Activated CD8-positive, alpha-beta memory T cell treated with anti-CD3 and anti-CD28 coated beads, Interleukin-2, amount 50 U/mL, for 24 hours (primary cell): ENCODE measurements around the gene TBC1D25.

Experiments
- DNase-seq: peaks from one replicate; pipeline ENCODE4 v3.0.0-alpha.2; 2020; ENCODE audit errors: extremely low read depth

The TBC1D25 gene

GRCh38 chrX:48560056-48560455 lies 20.5 kb downstream of the TBC1D25 start:
- DNase-seq: no peak

DNA sequence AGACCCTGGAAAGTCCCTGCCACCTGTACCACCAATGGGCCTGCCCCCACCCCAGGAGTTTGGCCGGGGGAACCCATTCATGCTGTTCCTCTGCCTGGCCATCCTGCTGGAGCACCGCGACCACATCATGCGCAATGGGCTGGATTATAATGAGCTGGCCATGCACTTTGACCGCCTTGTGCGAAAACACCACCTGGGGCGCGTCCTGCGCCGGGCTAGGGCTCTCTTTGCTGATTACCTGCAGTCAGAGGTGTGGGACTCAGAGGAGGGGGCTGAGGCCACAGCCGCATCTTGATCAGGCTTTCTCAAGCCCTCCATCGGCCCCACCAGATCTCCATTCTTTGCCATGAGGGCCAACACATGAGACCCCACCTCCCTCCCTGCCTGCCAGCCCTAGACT lies 21.2 kb downstream of the TBC1D25 start:
- no peak for DNase-seq

- no peak for DNase-seq
These were observed 30.4 kb downstream of the TBC1D25 start for GRCh38 chrX:48569958-48570357.

DNA sequence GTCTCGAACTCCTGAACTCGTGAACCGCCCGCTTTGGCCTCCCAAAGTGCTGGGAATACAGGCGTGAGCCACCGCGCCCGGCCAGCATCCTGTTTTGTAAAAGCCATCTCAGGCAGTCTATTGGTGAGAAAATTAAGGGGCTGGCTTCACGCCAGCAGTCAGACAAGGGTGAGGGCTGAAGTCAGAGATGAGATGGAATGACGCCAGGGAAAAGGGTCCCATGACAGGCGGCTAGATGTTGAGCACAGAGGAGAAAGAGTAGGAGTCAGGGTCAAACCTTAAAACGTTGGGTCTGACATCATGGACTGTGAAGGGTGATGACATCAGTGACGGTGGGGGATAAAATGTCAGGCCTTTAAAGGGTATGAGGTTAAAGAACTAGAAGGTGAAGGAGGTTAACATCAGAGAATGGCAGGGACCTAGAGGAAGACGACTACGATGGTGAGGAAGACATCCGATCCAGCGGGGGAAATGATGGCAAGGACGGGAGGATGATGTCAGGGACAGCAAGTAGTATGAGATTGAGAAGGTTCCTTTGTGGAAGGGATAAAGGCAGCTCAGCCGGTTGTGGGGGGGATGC lies 34.3 kb downstream of the TBC1D25 start:
- DNase-seq: no peak

DNA sequence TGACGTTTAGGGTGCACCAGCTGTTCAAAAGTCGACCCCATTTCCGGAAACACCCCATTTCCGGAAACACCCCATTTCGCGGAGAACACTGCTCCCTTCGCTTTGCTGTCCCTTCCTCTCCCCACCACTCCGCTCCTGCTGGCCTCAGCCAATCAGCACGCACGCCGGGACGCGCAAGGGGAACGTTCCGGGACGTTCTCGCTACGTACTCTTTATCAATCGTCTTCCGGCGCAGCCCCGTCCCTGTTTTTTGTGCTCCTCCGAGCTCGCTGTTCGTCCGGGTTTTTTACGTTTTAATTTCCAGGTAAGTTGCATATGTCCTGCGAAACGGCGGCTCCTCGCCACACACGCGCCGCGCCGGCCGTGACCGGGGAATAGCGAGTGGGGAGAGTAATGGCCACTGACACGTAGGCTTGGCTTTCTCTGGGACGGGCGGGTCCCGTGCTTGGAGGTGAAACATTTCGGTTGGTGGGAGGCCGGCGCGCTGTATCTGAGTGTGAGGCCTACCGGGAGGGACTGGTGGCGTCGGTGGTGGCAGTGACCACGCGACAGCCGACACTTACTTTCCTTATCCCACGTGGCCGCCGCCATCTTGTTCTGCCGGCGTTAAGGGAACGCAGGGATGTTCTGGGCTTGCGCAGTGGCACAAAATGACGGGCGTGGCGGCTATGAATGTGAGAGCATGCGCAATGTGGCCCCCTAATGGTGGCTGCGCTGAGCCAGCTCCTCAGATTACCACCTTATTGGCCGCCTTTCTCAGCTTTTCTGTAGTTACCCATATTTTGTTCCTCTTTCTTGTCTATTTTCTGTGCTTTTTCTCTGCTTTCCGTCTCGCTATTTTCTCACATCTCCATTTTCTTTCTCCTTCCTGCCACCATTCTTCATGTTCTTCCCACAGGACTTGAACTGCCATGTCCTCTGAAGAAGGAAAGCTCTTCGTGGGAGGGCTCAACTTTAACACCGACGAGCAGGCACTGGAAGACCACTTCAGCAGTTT lies 35.1 kb downstream of the TBC1D25 start, which contains the start of gene RBM3:
Gene RBM3, plus strand, starts transcription at position 215 of the 997 bp plus-strand sequence. Its CDS starts 697 bp downstream, at position 912.
- peak; percentile 80 for DNase-seq

DNA sequence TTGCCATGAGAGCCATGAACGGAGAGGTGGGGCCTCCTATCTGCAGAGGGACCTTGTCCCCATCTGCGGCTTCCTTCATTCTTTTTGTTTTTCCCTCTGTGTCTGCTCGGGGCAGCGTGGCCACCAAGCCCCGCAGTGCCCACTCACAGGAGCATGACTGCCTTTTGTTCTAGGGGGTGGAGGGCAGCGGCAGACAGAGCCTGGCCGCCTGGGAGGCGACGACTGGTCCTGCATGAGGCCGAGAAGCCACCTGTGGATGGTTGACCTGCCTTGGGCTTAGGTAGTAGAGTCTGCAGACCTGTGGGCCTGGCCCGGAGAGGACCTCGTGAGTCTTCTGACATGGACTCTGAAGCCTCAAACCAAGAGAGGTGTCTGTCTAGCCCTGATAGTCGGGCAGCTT lies 36.1 kb downstream of the TBC1D25 start:
- DNase-seq: no peak

DNA sequence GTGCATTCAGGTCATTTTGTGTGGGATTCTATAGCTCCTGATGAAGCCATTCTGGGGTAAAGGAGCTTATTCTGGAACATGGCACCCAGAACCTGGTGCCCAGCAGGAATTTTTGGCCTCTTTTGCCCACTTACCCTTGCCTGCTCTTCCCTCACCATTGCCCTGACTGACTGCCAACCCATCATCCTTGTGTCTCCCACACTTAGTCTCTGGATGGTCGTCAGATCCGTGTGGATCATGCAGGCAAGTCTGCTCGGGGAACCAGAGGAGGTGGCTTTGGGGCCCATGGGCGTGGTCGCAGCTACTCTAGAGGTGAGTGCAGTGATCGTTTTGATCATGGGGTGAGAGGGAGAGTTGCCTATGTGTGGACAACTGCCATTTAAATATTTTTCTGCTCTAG lies 36.6 kb downstream of the TBC1D25 start:
- no peak for DNase-seq

DNA sequence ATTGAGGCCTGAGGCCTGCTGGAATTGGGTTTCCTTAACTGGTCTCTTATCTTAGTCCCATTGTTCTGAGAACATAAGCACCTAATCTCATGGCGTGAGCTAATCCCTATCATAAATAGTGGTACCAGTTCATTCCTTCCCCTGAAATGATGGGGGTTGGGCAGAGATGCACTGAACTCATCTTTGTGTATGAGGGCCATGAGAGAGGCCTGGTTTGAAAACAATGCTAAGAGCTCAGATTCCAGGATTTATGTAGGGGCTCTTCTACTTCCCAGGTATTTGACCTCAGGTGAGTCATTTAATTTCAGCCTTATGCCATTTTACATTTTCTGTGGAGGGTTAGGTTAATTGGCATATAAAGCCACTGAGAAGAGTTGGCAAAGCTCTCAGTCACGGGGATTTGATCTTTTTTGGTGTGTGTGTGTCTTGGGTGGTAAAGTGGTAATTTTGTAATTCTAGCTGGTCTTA lies 39.2 kb downstream of the TBC1D25 start:
- no peak for DNase-seq

GRCh38 chrX:48579259-48579658 lies 39.7 kb downstream of the TBC1D25 start:
- DNase-seq: no peak

GRCh38 chrX:48580662-48581061 lies 41.1 kb downstream of the TBC1D25 start:
- no peak for DNase-seq

DNA sequence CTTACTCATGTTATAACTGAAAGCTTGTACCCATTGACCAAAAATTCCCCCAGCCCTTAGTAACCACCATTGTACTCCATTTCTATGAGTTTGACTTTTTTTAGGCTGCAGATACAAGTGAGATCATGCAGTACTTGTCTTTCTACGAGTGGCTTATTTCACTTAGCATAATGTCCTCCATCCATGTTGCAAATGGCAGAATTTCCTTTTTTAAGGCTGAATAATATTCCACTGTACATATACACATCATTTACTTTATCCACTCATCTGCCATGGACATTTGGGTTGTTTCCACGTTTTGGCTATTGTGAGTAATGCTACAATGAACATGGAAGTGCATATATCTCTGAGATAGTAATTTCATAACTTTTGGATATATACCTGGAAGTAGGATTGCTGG lies 45.2 kb downstream of the TBC1D25 start:
- DNase-seq: no peak

DNA sequence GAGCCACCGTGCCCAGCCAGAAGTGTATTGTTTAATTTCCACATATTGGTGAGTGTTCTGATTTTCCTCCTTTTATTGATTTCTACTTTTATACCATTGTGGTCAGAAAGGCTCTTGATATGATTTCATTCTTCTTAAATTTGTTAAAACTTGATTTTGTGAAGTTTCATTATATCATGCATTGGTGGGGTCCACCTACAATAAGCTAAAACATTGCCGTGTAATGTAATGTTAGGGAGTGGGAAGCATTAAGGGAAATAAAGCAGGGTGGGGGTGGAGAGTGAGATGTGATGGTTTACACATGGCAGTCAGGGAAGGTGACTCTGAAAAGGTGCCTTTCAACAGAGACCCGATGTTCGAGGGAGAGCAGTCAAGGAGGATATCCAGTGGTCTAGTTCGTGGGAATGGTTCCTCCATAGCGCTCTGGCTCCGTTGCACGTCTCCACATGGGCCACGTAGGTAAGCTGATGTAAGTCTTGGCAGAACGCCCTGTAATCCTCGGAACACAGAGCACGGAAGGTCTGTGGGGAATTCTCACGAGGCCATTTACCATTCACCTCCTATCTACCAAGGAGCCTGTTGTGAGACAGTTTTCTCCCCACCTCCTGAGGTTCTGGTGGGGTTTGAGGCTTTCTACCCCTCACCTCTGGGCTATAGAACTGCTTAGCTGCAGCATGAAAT lies 50.1 kb downstream of the TBC1D25 start:
- no peak for DNase-seq

- no peak for DNase-seq
These were observed 50.9 kb downstream of the TBC1D25 start for GRCh38 chrX:48590203-48591103.

- no peak for DNase-seq
These were observed 51.8 kb downstream of the TBC1D25 start for GRCh38 chrX:48591255-48591791.

DNA sequence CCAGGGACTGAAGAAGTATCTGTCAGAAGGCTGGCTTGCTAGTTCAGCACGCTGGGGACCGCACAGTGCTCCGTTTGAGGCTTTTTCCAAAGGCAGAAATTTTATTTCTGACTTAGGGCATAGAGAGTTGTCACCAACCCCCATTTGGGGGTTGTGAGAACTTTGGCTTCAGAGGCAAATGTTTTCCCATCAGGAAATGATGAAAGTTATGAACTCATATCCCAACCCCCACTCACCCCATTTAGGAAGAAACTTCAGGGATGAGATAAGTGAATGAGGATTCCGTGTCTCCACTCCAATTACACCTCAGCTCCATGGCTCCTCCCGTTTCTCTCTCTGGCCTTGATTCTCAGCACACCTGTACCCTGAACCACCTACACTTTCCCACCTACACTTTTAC lies 53.5 kb downstream of the TBC1D25 start:
- DNase-seq: no peak

DNA sequence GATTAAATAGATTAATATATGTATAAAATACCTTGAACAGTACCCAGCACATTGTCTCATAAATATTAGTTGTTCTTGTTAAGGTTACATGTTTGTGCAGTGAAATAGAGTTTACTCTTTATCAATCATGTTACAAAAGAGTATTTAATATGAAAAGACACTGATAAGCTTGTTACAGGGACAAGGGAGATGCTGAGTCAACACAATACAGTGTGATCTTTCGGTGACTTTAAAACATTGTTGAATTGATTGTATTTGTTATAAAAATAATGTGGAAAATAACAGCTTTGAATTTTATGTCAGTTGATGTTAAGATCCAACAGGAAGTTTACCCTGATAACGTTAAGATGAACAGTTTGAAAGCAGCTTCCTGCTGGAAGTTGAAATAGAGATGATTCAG lies 56.4 kb downstream of the TBC1D25 start:
- no peak for DNase-seq

DNA sequence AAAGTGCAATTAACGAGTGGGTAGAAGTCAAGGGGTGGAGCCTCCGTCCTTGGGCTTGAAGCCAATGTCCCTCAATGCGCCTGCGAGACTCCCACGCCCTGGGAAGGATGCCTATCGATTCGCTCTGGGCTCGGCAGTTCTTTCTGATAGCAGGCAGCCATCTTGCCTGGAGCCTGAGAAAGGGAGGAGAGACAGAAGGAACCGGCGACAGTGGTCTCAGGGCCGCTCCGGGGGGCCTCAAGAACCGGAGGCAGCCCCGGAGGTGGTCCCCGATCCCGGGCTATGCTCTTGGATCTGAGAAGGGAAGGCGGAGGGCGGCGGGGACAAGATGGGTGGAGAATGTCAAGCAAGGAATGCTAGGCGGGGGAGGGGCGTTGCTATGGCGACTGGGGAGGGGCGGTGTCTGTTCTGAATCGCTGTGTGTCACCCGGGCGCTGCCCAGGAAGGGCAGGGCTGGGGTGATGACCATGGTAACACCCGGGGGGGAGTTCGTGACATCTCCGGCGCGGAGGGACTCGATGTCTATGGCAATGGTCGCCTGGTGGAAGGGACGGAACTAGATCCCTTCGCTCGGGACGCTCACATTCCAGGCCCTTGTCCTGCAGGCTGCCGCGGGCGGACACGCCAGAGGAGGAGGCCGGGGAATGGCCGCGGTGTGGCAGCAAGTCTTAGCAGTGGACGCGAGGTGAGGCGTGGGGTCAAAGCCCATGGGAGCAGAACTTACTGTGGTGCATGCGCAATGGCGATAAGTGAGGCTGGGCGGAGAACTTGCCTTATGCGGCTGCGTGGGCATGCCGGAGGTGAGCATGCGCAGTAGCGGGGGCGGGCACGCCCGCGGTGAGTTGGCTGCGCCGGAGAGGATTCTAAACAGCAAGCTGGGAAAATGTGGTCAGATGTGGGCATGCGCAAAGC lies 58.1 kb downstream of the TBC1D25 start, which contains the start of gene WDR13:
Gene WDR13, plus strand, starts transcription at position 140 of the 912 bp plus-strand sequence. Its CDS starts 505 bp downstream, at position 645.
- DNase-seq: peak; percentile 67

DNA sequence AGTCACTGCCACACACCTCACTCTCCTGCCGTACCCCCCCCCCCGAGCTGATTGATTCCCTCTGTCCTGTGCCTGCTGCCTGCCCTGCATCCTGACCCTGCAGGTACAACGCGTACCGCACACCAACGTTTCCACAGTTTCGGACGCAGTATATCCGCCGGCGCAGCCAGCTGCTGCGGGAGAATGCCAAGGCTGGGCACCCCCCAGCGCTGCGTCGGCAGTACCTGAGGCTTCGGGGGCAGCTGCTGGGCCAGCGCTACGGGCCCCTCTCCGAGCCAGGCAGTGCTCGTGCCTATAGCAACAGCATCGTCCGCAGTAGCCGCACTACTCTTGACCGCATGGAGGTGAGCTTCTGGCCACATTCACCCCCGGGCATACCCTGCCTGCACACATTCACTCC lies 59.1 kb downstream of the TBC1D25 start:
- no peak for DNase-seq

DNA sequence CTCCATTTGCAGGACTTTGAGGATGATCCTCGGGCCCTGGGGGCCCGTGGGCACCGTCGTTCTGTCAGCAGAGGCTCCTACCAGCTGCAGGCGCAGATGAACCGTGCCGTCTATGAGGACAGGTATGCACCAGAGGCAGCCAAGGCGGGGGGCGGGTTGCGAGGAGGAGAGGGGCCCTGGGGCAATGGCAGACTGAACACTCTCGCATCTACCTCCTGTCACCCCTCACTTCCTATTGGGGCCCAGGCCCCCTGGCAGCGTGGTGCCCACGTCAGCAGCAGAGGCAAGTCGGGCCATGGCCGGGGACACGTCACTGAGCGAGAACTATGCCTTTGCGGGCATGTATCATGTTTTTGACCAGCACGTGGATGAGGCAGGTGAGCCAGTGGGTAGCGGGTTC lies 59.8 kb downstream of the TBC1D25 start:
- no peak for DNase-seq

DNA sequence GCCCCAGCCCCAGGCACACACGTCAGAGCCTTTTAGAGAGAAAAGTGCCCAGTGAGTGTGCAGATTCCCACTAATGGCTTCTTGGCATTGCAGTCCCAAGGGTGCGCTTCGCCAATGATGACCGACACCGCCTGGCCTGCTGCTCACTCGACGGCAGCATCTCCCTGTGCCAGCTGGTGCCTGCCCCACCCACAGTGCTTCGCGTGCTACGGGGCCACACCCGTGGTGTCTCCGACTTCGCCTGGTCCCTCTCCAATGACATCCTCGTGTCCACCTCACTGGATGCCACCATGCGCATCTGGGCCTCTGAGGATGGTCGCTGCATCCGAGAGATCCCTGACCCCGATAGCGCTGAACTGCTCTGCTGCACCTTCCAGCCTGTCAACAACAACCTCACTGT lies 60.7 kb downstream of the TBC1D25 start:
- no peak for DNase-seq
